Bronchial epithelial cell (primary cell): ENCODE data around the gene TGFBR2. TPM values are rescaled to one million over a fixed set of nuclear protein-coding genes. Genes with fewer than 3 reads are reported as not detected.

ENCODE experiments used
- DNase-seq: peaks from one replicate; pipeline ENCODE4 v3.0.0-alpha.2; 2010; ENCODE audit warnings: low read depth
- FAIRE-seq: peaks from 2 replicates; lab custom pipeline; 2011; peaks lifted over from hg19 to GRCh38; lab: Jason Lieb, UNC
- H3K27me3 ChIP-seq: 2 replicates; pipeline ENCODE4 v1.5.1; 2011; ENCODE audit warnings: low read length; ENCODE audit not compliant: control insufficient read depth, insufficient read depth
- H3K36me3 ChIP-seq: 2 replicates; pipeline ENCODE4 v1.5.1; 2011; ENCODE audit warnings: low read length; ENCODE audit not compliant: control insufficient read depth, insufficient read depth
- H3K4me3 ChIP-seq: 2 replicates; pipeline ENCODE4 v1.5.1; 2011; ENCODE audit warnings: mild to moderate bottlenecking, low read depth, low read length, control low read depth
- total RNA-seq: library from RNA; depleted of rRNA; stranded (reverse); fragments of >200 nt; gene quantifications from 2 replicates; pipeline ENCODE4 v1.2.1, GENCODE V29; 2014
- TF ChIP-seq, protein P1 (sequence below): IDR thresholded peaks from 2 replicates; pipeline ENCODE4 v1.5.1; 2011; ENCODE audit warnings: mild to moderate bottlenecking, moderate library complexity, low read length, control low read depth, inconsistent platforms; ENCODE audit not compliant: insufficient read depth, severe bottlenecking

The TGFBR2 gene
- total RNA-seq, 1 donor from 2014 or later: 25.5 TPM

DNA sequence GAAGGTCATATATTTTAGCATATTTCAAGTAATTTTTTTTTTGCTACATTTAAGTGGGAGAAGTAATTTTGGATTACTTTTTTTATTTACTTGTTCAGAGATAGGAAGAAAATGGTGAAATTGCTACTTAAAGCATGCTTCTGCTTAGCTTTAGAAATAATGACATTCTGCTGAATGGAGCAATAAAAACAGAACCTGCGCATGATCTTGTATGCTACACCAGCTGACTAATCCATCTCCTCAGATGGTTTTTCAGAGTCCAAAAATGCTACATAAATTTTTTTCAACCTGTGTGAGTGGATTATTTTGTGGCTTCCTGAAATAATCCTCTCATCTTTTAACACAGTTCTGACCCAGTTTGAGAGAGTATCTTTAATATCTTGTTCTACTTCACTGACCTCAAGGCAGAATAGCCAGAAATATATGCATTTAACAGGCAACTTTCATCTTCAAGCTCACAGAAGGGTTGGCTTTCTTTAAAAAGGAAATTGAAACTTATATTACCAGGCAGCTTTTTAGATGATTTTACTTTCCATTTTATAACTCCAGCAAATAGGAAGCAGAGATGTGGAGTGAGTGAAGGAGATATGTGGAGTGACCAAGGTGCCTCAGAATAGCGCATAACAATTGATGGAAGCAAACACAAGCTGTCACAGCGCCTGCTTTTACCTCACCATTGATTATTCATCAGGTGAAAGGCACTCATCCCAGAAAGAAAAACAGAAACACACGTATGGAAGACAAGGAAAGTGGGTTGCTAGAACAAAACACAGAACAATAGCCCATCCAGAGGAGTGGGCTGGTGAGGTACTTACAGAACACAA lies 136.6 kb downstream of the TGFBR2 start:
- no peak overlapping the region for H3K4me3 ChIP-seq
- TF ChIP-seq, protein P1, sequence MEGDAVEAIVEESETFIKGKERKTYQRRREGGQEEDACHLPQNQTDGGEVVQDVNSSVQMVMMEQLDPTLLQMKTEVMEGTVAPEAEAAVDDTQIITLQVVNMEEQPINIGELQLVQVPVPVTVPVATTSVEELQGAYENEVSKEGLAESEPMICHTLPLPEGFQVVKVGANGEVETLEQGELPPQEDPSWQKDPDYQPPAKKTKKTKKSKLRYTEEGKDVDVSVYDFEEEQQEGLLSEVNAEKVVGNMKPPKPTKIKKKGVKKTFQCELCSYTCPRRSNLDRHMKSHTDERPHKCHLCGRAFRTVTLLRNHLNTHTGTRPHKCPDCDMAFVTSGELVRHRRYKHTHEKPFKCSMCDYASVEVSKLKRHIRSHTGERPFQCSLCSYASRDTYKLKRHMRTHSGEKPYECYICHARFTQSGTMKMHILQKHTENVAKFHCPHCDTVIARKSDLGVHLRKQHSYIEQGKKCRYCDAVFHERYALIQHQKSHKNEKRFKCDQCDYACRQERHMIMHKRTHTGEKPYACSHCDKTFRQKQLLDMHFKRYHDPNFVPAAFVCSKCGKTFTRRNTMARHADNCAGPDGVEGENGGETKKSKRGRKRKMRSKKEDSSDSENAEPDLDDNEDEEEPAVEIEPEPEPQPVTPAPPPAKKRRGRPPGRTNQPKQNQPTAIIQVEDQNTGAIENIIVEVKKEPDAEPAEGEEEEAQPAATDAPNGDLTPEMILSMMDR: no peak
- no peaks in the 10 kb centered on the region for H3K27me3 ChIP-seq
- H3K36me3 ChIP-seq: no peaks in the 10 kb centered on the region
- FAIRE-seq: no peak
- DNase-seq: no peak
